ENCODE results near the gene CFD.

DNA sequence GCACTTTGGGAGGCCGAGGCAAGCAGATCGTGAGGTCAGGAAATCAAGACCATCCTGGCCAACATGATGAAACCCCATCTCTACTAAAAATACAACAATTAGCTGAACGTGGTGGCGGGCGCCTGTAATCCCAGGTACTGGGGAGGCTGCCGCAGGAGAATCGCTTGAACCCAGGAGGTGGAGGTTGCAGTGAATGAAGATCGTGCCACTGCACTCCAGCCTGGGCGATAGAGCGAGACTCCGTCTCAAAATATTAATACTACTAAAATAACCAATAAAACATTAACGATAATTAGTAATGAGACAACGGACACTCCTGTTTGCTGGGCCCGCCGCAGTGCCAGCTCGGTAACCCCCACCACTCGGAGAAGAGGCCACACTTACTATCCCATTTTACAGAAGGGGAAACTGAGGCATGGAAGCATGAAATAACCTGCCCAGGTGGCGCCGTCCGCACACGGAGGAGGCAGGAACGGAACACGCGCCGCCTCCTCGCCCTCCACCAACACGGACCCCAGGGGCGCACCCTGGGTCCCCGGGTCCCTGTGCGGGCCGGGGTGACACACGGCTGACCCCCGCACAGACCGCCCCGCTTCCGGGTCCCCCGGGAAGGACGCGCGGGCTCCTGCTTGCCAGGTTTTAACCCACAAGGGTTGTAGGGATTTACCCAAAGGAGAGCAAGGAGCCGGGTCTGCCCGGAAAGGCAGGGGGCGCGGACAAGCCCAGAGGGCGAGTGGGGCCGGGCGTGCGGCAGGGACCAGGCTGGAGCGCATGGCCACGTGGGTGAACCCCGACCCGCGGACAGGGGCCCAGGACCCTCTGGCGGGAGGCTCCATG is 52.0 kb downstream of the CFD start:
- no peak for TF ChIP-seq POLR2A (IDR thresholded peaks at IDR 0.05)
- TF ChIP-seq, protein P1, sequence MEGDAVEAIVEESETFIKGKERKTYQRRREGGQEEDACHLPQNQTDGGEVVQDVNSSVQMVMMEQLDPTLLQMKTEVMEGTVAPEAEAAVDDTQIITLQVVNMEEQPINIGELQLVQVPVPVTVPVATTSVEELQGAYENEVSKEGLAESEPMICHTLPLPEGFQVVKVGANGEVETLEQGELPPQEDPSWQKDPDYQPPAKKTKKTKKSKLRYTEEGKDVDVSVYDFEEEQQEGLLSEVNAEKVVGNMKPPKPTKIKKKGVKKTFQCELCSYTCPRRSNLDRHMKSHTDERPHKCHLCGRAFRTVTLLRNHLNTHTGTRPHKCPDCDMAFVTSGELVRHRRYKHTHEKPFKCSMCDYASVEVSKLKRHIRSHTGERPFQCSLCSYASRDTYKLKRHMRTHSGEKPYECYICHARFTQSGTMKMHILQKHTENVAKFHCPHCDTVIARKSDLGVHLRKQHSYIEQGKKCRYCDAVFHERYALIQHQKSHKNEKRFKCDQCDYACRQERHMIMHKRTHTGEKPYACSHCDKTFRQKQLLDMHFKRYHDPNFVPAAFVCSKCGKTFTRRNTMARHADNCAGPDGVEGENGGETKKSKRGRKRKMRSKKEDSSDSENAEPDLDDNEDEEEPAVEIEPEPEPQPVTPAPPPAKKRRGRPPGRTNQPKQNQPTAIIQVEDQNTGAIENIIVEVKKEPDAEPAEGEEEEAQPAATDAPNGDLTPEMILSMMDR (IDR thresholded peaks at IDR 0.05): no peak

All from esophagus squamous epithelium (tissue), 4 donors.